Stimulated activated naive CD8-positive, alpha-beta T cell treated with anti-CD3 and anti-CD28 coated beads, Interleukin-15, Interleukin-2, amounts not matched to agents 100 U/mL and 50 U/mL, for 24 hours (primary cell): ENCODE measurements around the gene PMVK.

Experiments used
- ATAC-seq: fragments of 150-1000 bp; cut with Tn5 transposase; one replicate; pipeline ENCODE4 v1.10.0; 2021
- DNase-seq: peaks from one replicate; pipeline ENCODE4 v3.0.0; 2021

Gene PMVK

DNA sequence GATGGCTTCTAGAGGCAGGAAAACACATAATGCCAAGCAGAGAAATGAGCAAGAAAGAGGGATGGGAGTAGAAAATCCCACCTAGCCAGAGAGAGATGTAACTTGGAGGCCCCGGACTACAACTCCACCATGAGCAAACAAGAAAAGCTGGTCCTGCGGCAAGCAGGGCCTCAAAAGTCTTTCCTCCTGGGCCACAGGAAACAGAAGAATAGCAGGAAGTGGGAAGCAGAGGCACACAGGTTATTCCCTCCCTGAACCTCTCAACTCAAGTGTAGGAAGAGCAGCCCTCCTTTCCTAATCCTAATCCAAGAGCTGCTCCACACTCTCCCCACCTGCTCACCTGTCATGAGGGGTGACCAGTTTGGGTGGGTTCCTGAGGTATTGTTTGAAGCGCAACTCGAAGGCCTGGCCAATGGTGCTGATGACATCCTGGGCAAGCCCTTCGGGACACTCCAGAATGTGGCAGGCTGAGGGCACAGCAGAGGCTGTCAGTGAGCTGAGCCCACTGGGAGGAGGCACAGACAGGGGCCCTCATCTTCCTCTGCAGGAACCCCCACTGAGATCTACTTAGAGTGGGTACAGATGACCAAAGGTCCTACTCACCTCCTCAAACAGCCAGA is 30.9 kb upstream of the PMVK start:
- DNase-seq (no peak), ATAC-seq (no peak)

- ATAC-seq: no peak
- DNase-seq: no peak
These were observed 29.6 kb upstream of the PMVK start for GRCh38 chr1:154966111-154966510.

- no peak for DNase-seq
- ATAC-seq: no peak
These were observed 27.8 kb upstream of the PMVK start for GRCh38 chr1:154964359-154964758.

DNA sequence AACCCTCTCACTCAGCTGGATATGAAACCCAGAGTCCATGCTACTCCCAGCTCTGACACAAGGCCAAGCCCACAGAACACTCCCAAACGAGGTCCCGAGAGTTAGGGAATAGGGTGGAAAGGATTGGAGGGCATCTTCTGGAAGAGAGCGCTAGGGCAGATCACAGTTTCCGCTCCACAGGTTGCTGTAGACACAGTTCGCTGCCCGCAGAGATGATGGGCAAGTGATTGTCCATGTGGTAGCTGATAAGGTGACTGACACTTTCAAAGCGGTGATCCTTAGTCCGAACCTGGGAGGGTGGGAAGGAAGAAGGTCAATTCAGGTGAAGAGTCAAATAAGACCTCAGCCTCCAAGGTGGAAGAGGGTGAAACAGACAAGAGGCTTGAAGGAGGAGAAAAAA is 27.1 kb upstream of the PMVK start:
- DNase-seq (no peak), ATAC-seq (no peak)

GRCh38 chr1:154962795-154963330 is 26.3 kb upstream of the PMVK start:
- ATAC-seq: no peak
- DNase-seq: no peak

DNA sequence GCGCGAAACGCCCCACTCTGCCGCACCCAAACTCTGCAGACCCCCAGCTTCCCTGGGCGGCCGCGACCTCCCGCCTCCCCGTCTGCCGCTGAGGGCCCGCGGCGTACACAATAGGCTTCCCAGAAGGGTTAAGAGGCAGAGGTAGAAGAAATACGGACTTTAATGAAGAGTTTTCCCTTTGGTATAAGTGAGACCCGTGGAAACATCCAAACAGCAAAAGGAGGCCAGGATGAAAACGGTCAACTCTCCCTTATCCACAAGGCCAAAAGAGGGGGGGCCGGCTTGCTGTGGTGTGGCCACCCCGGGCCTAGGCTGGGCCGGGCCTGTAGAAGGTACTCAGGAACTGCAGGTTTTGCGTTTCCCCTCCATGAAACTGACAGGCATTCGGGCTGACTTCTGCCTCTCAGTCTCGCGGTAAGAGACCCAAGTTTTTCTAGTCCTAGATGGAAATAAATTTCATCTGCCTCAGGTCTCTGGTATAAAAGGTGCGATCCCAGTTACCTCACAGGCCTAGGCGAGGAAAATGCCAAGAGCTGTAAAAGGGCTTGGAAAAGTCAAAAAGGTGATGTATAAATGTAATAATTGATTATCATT is 25.7 kb upstream of the PMVK start:
- no peak for DNase-seq
- ATAC-seq: peak; percentile 1

DNA sequence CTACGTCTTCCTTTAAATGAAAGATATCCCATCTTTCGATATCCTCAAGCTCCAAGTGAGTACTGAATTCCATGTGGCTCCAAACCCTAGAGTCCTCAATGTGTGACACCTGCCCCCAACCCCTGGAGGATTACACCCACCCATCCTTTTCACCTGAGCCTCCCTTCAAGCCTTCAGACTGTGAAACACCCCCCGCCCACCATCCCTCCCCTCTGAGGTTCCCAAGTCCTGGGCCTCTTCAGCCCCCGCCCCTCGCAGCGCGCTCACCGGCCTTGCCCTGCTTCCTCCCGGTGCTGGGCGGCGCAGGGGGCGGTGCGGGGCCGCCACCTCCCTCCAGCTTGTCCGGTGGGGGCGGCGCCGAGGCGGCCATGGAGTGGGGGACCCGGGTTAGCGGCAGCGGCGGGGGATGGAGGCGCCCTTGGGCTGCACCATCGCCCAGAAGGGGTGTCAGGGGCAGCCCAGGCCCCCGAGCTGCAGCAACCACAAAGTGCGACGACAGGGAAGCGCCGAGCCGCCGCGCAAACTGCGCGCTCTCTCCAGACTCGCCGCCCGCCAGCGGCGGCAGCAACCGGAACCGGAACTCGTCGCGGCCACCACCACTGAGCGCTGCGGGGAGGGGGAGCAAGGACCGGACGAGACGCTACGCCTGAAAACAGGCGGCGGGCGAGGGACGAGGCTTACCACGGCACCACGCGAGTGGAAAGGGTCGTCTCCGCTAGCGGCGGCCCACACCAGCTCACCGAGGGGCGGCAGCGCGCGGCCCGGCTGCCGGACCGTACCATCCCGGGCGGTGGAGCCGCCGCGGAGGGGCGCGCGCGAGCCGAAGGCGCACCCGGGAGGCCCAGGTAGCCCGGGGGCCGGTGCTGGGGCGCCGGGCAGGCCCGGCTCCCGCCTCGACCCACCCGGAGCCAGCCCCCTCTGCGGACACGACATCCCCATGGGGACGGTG is 25.0 kb upstream of the PMVK start, which contains the start of gene PYGO2:
Gene PYGO2 (minus strand): TSS at position 576 of the 949 bp plus-strand sequence. CDS start 206 bp downstream, at position 370.
- DNase-seq (peak; percentile 88), ATAC-seq (peak; percentile 85)

- ATAC-seq (no peak), DNase-seq (no peak)
These were observed 24.1 kb upstream of the PMVK start for GRCh38 chr1:154960446-154961136.

DNA sequence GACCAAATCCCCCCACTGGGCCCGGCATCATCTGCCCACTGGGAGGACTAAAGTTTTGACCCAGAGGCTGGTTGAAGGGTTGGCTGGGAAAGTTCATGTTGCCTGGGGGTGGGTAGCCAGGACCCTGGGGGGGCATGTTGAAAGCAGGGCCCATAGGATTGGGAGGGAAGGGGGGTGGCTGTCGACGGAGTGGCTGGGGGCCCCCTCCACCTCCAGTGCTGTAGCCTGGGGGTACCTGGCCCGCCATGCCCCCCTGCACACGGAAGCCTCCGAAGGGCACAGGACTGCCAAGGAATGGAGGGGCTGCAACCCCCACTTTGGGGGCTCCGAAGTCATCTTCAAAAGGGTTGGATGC is 22.9 kb upstream of the PMVK start:
- DNase-seq: no peak
- ATAC-seq: no peak

DNA sequence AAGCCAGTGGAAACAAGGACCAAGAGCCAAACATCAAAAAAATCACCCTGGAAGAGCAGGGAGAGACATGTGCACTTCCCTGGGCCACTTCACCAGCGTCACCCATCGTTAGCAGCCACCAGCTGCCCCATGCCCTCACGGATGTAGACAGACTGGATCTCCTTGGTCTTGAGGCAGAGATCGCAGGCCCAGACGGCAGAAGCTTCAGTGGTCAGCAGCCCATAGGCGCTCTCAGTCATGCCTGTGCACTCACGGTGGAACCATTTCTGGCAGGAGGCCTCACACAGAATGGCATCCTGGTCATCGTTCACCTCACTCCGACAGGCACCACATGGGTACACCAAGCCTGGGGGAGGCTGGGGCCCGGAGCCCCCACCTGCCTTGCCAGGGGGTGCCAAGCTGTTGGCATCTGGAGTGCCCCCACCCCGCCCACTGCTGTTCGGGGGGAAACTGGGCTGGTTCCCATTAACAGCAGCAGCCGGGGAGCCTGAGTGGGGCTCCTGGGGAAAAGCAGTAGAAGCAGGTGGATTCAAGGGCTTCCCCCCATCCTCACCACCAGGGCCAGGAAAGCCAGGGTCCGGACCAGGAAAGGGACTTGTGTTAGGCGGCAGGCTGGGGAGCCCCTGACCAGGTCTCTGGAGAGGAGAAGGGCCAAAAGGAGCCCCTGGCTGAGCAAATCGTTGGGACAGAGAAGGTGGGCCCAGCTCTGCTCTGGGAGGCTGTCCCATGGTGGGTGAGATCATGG is 22.3 kb upstream of the PMVK start:
- DNase-seq: no peak
- ATAC-seq: no peak

DNA sequence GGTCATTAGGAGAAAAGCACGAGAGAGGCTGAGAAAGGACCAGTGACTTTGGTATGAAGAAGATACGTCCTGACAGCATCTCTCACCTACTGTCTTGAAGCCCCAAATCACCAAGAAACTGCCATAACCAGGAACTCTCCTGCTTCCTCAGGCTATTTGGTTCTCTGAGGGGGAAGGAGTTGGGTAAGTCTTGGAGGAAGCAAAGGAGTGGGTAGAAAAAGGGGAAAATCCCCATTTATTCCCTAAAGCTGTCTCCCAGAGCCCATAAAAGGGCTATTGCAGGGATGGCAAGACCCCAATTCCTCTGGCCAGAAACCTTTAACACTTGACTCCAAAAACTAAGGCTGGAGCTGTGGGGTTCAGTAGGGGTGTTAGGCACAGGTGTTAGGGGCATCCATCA is 21.5 kb upstream of the PMVK start:
- no peak for DNase-seq
- ATAC-seq: no peak

DNA sequence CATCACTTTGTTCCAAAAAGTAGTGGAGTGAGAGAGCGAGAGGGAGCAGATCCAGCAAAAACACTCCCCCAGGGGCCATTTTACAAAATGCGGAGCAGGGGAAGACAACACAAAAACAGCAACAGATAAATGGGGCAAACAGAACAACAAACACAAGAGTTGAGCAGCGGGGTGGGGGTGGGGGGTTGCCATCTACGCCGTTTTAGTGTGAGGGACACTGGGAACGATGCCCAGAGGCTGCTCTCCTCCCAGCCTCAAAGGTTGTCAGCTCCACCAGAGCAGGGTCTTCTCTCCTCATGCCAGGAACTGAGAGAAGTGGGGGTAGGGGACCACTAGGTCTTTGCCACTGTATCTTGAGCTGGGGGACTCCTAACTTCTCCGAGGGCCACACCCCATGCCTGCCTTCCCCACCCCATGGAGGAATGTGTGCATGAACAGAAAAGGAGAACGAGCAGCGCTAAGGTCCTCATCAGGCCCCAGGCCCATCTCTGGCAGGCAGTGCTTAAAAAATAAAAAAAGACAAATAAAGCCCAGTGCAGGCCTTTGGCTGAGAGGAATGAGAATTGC is 20.7 kb upstream of the PMVK start:
- ATAC-seq: no peak
- DNase-seq: no peak

- DNase-seq (no peak), ATAC-seq (no peak)
These were observed 20.0 kb upstream of the PMVK start for GRCh38 chr1:154956544-154956941.

DNA sequence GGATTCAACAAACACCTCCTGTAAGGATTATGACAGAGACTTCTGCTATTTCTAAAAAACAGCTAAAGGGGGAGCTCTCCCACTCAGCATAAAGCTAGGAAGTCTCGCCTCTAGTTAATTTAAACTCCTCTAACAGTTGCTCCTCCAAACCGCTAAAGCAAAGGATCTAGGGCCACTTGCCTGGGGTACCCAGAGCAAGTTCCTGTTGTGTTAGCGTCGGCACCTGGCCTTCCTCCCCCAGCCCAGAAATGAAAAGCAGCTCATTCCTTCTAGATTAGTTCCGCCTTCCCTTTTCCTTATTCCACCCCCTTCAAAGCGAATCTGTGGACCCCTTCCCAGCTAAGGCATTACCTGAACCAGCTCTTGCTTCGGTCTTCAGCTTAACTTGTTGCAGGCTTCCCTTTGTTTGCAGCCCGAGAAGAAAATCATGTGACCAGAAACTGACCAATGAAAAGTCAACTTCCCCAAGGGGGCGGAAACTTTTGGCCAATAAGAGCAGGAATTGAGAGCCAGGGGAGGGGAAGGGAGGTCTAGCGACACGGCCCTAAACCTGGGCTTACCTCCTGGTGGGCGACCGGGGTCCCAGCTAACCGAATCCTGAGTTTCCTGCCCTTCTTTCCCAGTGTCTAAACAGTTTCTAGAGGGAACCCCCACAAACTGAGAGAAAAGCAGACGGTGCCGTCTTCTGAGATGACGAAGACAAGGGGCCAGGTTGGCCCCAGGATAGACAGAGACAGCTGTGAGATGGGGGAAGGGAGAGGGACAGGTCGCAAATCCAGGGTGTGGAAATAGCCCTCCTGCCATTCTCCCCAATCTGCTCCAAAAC is 19.4 kb upstream of the PMVK start, which contains the start of gene PBXIP1:
Gene PBXIP1 (minus strand): TSS at position 382 of the 826 bp plus-strand sequence. CDS start 2,378 bp downstream, outside the sequence.
- DNase-seq: peak; percentile 77

DNA sequence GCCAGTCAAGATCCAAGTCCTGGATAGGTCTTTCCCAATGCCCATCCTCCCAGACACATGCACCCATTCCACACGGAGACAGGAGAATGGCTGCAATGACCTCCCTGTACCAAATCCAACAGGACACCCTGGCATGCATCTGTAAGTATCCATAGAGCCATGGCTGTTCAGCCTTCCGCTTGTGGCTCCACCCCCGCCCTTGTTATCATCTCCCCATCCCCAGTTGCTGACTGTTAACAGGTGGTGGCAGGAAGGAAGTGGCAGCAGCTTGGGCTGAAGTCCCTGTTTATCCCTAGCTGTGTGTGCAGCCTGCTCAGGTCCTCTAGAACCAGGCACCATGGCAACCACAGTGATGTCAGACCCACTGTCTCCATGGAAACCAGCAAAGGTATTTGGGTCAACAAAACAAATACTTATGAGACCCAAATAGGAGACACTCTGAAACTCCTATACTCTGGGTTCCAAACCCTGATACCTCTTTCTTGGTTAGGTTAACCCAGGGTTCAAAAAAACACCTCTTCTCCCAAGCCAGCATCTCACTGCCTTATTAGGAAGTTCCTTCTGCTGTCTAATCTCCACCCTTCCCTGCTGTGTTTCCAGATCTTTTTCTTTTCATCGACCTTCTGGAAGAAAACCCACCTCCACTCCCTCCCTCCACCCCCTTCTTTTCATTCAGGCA is 18.7 kb upstream of the PMVK start:
- ATAC-seq: peak; percentile 88
- peak; percentile 80 for DNase-seq

More for the DNA sequence above, 19.4 kb upstream of the PMVK start, which contains the start of gene PBXIP1:
- ATAC-seq: peak; percentile 48

GRCh38 chr1:154954541-154954940 is 18.0 kb upstream of the PMVK start:
- no peak for ATAC-seq
- no peak for DNase-seq

- DNase-seq (no peak), ATAC-seq (no peak)
These were observed 17.1 kb upstream of the PMVK start for GRCh38 chr1:154953611-154954038.

- DNase-seq (no peak), ATAC-seq (no peak)
These were observed 16.1 kb upstream of the PMVK start for GRCh38 chr1:154952664-154953063.

DNA sequence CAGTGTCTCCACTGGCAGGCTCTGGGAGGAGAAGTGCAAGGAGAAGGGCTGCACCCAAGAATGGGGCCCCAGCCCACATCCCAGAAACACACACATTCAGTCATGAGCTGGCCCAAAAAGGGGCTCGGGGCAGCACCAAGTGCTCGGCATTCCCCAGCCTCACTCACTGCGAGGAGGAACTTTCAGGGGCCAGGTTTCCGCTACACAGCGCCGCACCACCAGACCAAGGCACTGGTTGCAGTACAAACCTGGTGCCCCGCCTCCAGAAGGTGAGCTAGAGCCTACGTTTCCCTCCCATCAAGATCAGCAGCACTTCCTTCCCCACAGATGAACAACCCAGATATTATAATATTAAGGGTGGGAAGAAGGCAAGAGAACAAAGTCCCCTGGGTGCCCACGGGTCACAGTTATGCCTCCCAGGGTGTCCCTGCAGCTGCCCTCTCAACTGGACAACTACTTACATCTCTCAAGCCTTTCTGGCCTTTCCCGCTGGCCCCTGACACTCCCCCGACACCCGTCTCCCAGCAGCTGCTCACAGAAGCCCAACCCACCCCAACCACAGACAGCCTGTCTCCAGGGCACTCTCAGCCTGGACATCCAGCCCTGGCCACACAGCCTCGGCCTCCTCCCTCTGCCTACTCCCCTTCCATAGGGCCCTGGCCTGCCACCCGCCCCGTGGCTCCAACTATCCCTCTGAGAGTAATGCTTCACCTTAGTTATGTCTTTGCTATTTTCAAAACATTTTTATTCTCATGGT is 15.6 kb upstream of the PMVK start:
- peak; percentile 44 for ATAC-seq
- peak; percentile 72 for DNase-seq
